Fibroblast of lung (primary cell): Measurements from ENCODE around the gene ARIH2.

ENCODE experiments used
- CTCF ChIP-seq, 2 donors: IDR thresholded peaks in 1 of 2; conservative IDR thresholded peaks in 1 of 2; 1 replicate in 1 of 2; 2 replicates in 1 of 2; pipeline ENCODE4 v1.5.1; 2011 to 2012; ENCODE audit warnings: low read length in 2 of 2, control low read depth in 1 of 2, inconsistent platforms in 1 of 2, low read depth in 1 of 2, mild to moderate bottlenecking in 1 of 2
- EZH2 ChIP-seq: IDR thresholded peaks from 2 replicates; pipeline ENCODE4 v1.5.1; 2012; ENCODE audit warnings: low read length, control low read depth, mild to moderate bottlenecking; ENCODE audit errors: missing control alignments

- TF ChIP-seq CTCF (conservative IDR thresholded peaks at IDR 0.05 in 1 of 2, IDR thresholded peaks at IDR 0.05 in 1 of 2; ENCODE audit: low read depth in 1 of 2, low read length in 2 of 2) (no peak), EZH2 (no peak)
Measured at GRCh38 chr3:49001155-49001554, 82.5 kb downstream of the ARIH2 start.
